A549 (cell line): ENCODE data around the gene EXOC3. TPM values are rescaled to one million over a fixed set of nuclear protein-coding genes. Genes with fewer than 3 reads are reported as not detected.

Source experiments
- ATAC-seq, 2 experiments: fragments of 200-7000 bp in 1 of 2; fragments of >200 bp in 1 of 2; cut with Nextera tagmentation in 1 of 2; cut with Tn5 transposase in 1 of 2; 3 replicates each; pipeline versions ENCODE4 v1.8.0 to v1.9.1; 2018 to 2020; ENCODE audit warnings: mild to moderate bottlenecking in 1 of 2, moderate library complexity in 1 of 2
- CTCF ChIA-PET: fragments of 300-600 bp; sonication (Branson Sonifier 250); formaldehyde crosslinking; extraction: SDS; loops from one replicate; lab custom pipeline; 2021; ENCODE audit warnings: antibody characterized with exemption, inconsistent platforms; lab: Yijun Ruan, JAX
- POLR2A ChIA-PET: fragments of 350-600 bp; formaldehyde crosslinking; extraction: SDS; loops from one replicate; lab custom pipeline; 2021; ENCODE audit warnings: antibody characterized with exemption, inconsistent platforms; lab: Yijun Ruan, JAX
- DNase-seq, 2 experiments: peaks; one replicate each; pipeline versions ENCODE4 v3.0.0 to v3.0.0-alpha.2; 2011 to 2016; ENCODE audit warnings: low read depth in 1 of 2, low spot score in 1 of 2
- FAIRE-seq: peaks from 2 replicates; lab custom pipeline; 2011; peaks lifted over from hg19 to GRCh38; lab: Jason Lieb, UNC
- H3K27ac ChIP-seq, 2 experiments: fragments of >200 bp; sonication (Bioruptor Twin); formaldehyde crosslinking; 3 replicates each; pipeline ENCODE4 v1.5.1; 2016 to 2017
- H3K4me1 ChIP-seq: fragments of >200 bp; sonication (Bioruptor Twin); formaldehyde crosslinking; 3 replicates; pipeline ENCODE4 v1.6.1; 2016
- H3K4me2 ChIP-seq: fragments of >200 bp; sonication (Bioruptor Twin); formaldehyde crosslinking; 3 replicates; pipeline ENCODE4 v1.6.1; 2016
- H3K4me3 ChIP-seq: fragments of >200 bp; sonication (Bioruptor Twin); formaldehyde crosslinking; 3 replicates; pipeline ENCODE4 v1.5.1; 2016
- H3K9me3 ChIP-seq: fragments of >200 bp; sonication (Bioruptor Twin); formaldehyde crosslinking; 3 replicates; pipeline ENCODE4 v1.6.1; 2016
- CEBPB ChIP-seq, 2 experiments: fragments of >200 bp in 1 of 2; sonication (Bioruptor Twin) in 1 of 2; formaldehyde crosslinking in 1 of 2; IDR thresholded peaks; 2 replicates each; pipeline ENCODE4 v1.6.1; 2012 to 2016
- EHF ChIP-seq: fragments of 250-450 bp; sonication (Bioruptor Pico); IDR thresholded peaks from 2 replicates; pipeline ENCODE4 v1.5.0; 2020; ENCODE audit warnings: mild to moderate bottlenecking
- EHMT2 ChIP-seq: fragments of 200-600 bp; sonication (generic); IDR thresholded peaks from 2 replicates; pipeline ENCODE4 v1.6.1; 2016; ENCODE audit warnings: antibody characterized with exemption, low read depth, mild to moderate bottlenecking, moderate library complexity
- ELK1 ChIP-seq: fragments of 150-350 bp; IDR thresholded peaks from 2 replicates; pipeline ENCODE4 v1.6.1; 2014; ENCODE audit warnings: low read depth, mild to moderate bottlenecking, low read length
- GATA3 ChIP-seq: IDR thresholded peaks from 2 replicates; pipeline ENCODE4 v1.6.1; 2012; ENCODE audit warnings: borderline replicate concordance
- HEYL ChIP-seq: fragments of 250-450 bp; sonication (Bioruptor Pico); IDR thresholded peaks from 2 replicates; pipeline ENCODE4 v1.8.0; 2021; ENCODE audit warnings: mild to moderate bottlenecking, moderate library complexity
- HOXB13 ChIP-seq: fragments of 250-450 bp; sonication (Bioruptor Pico); IDR thresholded peaks from 2 replicates; pipeline ENCODE4 v1.5.0; 2020; ENCODE audit warnings: low read depth, mild to moderate bottlenecking, moderate library complexity
- HOXB5 ChIP-seq: fragments of 250-450 bp; sonication (Bioruptor Pico); IDR thresholded peaks from 2 replicates; pipeline ENCODE4 v1.5.0; 2020; ENCODE audit warnings: mild to moderate bottlenecking, moderate library complexity
- JUN ChIP-seq, 2 experiments: fragments of >200 bp; sonication (Bioruptor Twin); formaldehyde crosslinking; IDR thresholded peaks; 2 replicates in 1 of 2; 3 replicates in 1 of 2; pipeline ENCODE4 v1.6.1; 2016 to 2017
- JUNB ChIP-seq: fragments of >200 bp; sonication (Bioruptor Twin); formaldehyde crosslinking; IDR thresholded peaks from 2 replicates; pipeline ENCODE4 v1.6.1; 2016
- KDM5A ChIP-seq: fragments of 200-600 bp; sonication (generic); IDR thresholded peaks from 2 replicates; pipeline ENCODE4 v1.6.1; 2016; ENCODE audit warnings: antibody characterized with exemption, mild to moderate bottlenecking
- NFE2L2 ChIP-seq: fragments of 150-350 bp; conservative IDR thresholded peaks from 2 replicates; pipeline ENCODE4 v1.6.1; 2014; ENCODE audit warnings: low read length
- POLR2AphosphoS2 ChIP-seq: conservative IDR thresholded peaks from 2 replicates; pipeline ENCODE4 v1.6.1; 2012; ENCODE audit warnings: low read length, improper control_type of control experiment, inconsistent platforms
- RARB ChIP-seq: fragments of 250-450 bp; sonication (Bioruptor Pico); IDR thresholded peaks from 2 replicates; pipeline ENCODE4 v1.8.0; 2021; ENCODE audit warnings: mild to moderate bottlenecking, moderate library complexity
- RFX5 ChIP-seq: fragments of 450-650 bp; IDR thresholded peaks from 2 replicates; pipeline ENCODE4 v1.7.1; 2014; ENCODE audit warnings: antibody characterized with exemption, mild to moderate bottlenecking, moderate library complexity
- SMC3 ChIP-seq: fragments of >200 bp; sonication (Bioruptor Twin); formaldehyde crosslinking; IDR thresholded peaks from 3 replicates; pipeline ENCODE4 v1.6.1; 2018; ENCODE audit warnings: inconsistent platforms
- TFCP2L1 ChIP-seq: fragments of 250-450 bp; sonication (Bioruptor Pico); IDR thresholded peaks from 2 replicates; pipeline ENCODE4 v1.5.0; 2021; ENCODE audit warnings: mild to moderate bottlenecking
- TP53 ChIP-seq: fragments of 250-450 bp; sonication (Bioruptor Pico); IDR thresholded peaks from 2 replicates; pipeline ENCODE4 v1.5.0; 2021; ENCODE audit warnings: mild to moderate bottlenecking, moderate library complexity
- USF2 ChIP-seq: fragments of 450-650 bp; IDR thresholded peaks from 2 replicates; pipeline ENCODE4 v1.6.1; 2014; ENCODE audit warnings: antibody characterized with exemption
- ZC3H11A ChIP-seq: fragments of 450-650 bp; IDR thresholded peaks from 2 replicates; pipeline ENCODE4 v1.6.1; 2014; ENCODE audit warnings: antibody characterized with exemption, mild to moderate bottlenecking
- ZFP36 ChIP-seq: fragments of 450-650 bp; IDR thresholded peaks from 2 replicates; pipeline ENCODE4 v1.6.1; 2014; ENCODE audit warnings: borderline replicate concordance; ENCODE audit not compliant: partially characterized antibody
- WGBS: methylation state at CpG from one replicate; pipeline ENCODE4 v1.1.6; 2017; ENCODE audit errors: missing lambda C conversion rate; 5-methylcytosine and 5-hydroxymethylcytosine counted together
- polyA plus RNA-seq, 4 experiments: library from polyadenylated mRNA; depleted of rRNA in 3 of 4; stranded (reverse); fragments of >200 nt; fragmentation: RNase III in 1 of 4; extraction: RNeasy Plus Mini Kit Qiagen cat#74134 plus additional on column Dnase treatment in 1 of 4; gene quantifications; 2 replicates in 3 of 4; 3 replicates in 1 of 4; pipeline ENCODE4 v1.2.3, GENCODE V29; 2011 to 2017
- TF ChIP-seq, protein P1 (sequence below): fragments of 250-450 bp; sonication (Bioruptor Pico); IDR thresholded peaks from 2 replicates; pipeline ENCODE4 v1.5.0; 2020; ENCODE audit warnings: low read depth, mild to moderate bottlenecking, moderate library complexity
- TF ChIP-seq, protein P2 (sequence below): fragments of >200 bp; sonication (Bioruptor Twin); formaldehyde crosslinking; IDR thresholded peaks from 3 replicates; pipeline ENCODE4 v1.5.1; 2016

EXOC3 gene
- polyA plus RNA-seq, 2 of the 4 experiments (the other 2 are of a cell fraction), result 20.0 to 33.6 TPM

DNA sequence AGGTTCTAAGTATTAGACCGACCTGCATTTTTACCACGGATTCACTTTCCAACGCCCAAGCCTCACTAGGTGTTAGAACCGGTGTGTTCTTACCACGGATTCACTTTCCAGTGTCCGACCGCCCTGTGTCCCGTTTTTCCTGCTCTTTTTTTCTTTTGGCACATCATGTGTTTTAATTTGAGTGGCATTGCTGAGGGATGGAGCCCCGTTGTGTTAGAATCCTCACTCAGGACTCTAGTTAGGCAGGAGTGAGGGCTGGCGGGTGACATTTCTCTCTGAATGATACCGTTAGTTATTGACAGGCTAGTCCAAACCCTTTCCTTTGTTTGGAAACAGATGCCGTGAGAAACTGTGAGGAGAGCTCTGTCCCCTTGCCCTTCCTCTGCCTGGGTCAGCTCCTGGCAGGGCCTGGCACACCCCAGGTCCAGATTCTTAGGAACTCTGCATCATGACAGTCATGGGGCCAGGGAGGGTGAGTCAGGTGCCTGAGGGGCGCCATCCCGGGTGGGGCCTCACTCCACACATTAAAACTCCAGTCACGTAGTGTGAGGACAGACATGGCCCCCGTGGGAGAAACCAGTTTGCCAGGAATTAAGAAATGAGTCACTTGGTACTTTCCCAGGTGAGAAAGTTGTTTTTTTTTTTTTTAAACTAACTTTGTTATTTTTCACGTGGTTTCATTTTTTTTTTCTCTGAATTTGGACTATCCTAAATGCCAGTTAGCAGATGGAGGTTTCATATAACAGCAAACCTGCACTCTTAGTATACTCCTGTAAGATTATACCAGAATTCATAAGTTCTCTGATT, 15.8 kb downstream of the EXOC3 start:
- FAIRE-seq (no peak), ATAC-seq (peak in 1 of 2 experiments; percentile 51; a peak in 2 of 6 replicates), DNase-seq (peak in 1 of 2 experiments; percentile 30)
- no peak overlapping the region for H3K27ac ChIP-seq
- TF ChIP-seq USF2 (no peak), EHMT2 (no peak), GATA3 (no peak), JUNB (no peak), SMC3 (no peak), HOXB13 (no peak), HEYL (CRISPR knock-in tag) (no peak), JUN (IDR thresholded peaks at IDR 0.05) (no peak), POLR2AphosphoS2 (no peak), HOXB5 (CRISPR knock-in tag) (no peak), RFX5 (no peak), EHF (CRISPR knock-in tag) (no peak), NFE2L2 (no peak), ZFP36 (no peak), KDM5A (no peak), ZC3H11A (no peak), RARB (no peak), TFCP2L1 (CRISPR knock-in tag) (no peak)
- TF ChIP-seq, protein P1, sequence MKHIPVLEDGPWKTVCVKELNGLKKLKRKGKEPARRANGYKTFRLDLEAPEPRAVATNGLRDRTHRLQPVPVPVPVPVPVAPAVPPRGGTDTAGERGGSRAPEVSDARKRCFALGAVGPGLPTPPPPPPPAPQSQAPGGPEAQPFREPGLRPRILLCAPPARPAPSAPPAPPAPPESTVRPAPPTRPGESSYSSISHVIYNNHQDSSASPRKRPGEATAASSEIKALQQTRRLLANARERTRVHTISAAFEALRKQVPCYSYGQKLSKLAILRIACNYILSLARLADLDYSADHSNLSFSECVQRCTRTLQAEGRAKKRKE (CRISPR knock-in tag), result no peak
- no peak overlapping the region for H3K4me3 ChIP-seq
- no peaks in the 10 kb centered on the region for H3K9me3 ChIP-seq
- H3K4me1 ChIP-seq, result peaks cover 4% of the 10 kb centered on the region; the same call in 1 of the 3 replicates
- CTCF ChIA-PET, result interaction anchor here (4.1 kb wide), 1 partner anchor 11 kb away, joined by 30 read pairs; no protein-coding TSS in a partner anchor
- POLR2A ChIA-PET, result no interaction called here
- WGBS, result 61% methylated on average over 17 of the region's 17 CpGs
- no peak overlapping the region for H3K4me2 ChIP-seq

GRCh38 chr5:459562-460272, 16.7 kb downstream of the EXOC3 start:
- H3K27ac ChIP-seq, result no peak overlapping the region

More at GRCh38 chr5:459562-460272, 16.7 kb downstream of the EXOC3 start:
- 95% methylated on average over 24 of the region's 24 CpGs for WGBS
- no peak for TF ChIP-seq ELK1
- TF ChIP-seq, protein P2, sequence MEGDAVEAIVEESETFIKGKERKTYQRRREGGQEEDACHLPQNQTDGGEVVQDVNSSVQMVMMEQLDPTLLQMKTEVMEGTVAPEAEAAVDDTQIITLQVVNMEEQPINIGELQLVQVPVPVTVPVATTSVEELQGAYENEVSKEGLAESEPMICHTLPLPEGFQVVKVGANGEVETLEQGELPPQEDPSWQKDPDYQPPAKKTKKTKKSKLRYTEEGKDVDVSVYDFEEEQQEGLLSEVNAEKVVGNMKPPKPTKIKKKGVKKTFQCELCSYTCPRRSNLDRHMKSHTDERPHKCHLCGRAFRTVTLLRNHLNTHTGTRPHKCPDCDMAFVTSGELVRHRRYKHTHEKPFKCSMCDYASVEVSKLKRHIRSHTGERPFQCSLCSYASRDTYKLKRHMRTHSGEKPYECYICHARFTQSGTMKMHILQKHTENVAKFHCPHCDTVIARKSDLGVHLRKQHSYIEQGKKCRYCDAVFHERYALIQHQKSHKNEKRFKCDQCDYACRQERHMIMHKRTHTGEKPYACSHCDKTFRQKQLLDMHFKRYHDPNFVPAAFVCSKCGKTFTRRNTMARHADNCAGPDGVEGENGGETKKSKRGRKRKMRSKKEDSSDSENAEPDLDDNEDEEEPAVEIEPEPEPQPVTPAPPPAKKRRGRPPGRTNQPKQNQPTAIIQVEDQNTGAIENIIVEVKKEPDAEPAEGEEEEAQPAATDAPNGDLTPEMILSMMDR, result no peak
- no peak for TF ChIP-seq CEBPB (IDR thresholded peaks at IDR 0.05)
- TF ChIP-seq TP53, result no peak
- POLR2A ChIA-PET, result no interaction called here
- FAIRE-seq (no peak), DNase-seq (no peak), ATAC-seq (no peak)
- Histone ChIP-seq H3K4me3 (no peak overlapping the region), H3K9me3 (no peaks in the 10 kb centered on the region), H3K4me2 (no peak overlapping the region), H3K4me1 (peaks cover 4% of the 10 kb centered on the region; the same call in 1 of the 3 replicates)
- CTCF ChIA-PET, result no interaction called here
